IPS DF 19.7 (cell line): Measurements from ENCODE around the gene BRI3BP.

Source experiments
- DNase-seq: peaks from one replicate; pipeline ENCODE4 v3.0.0-alpha.2; 2013; ENCODE audit warnings: low read depth, low spot score

Gene BRI3BP

GRCh38 chr12:124993626-124994436 lies at the start of gene BRI3BP:
BRI3BP (plus strand) TSS chr12:124993645; CDS start chr12:124993791, 146 bp downstream.
- no peak for DNase-seq

- no peak for DNase-seq
These were observed 47.0 kb upstream of the BRI3BP start for GRCh38 chr12:124946447-124946793.

GRCh38 chr12:124947013-124947412 lies 46.4 kb upstream of the BRI3BP start:
- no peak for DNase-seq

- no peak for DNase-seq
These were observed 45.7 kb upstream of the BRI3BP start for GRCh38 chr12:124947561-124948398.

GRCh38 chr12:124949066-124949465 lies 44.4 kb upstream of the BRI3BP start:
- no peak for DNase-seq

- no peak for DNase-seq
These were observed 43.4 kb upstream of the BRI3BP start for GRCh38 chr12:124949779-124950728.

GRCh38 chr12:124952295-124952694 lies 41.1 kb upstream of the BRI3BP start:
- no peak for DNase-seq

GRCh38 chr12:124952801-124953200 lies 40.6 kb upstream of the BRI3BP start:
- no peak for DNase-seq

- DNase-seq: no peak
These were observed 39.6 kb upstream of the BRI3BP start for GRCh38 chr12:124953689-124954405.

GRCh38 chr12:124954771-124955170 lies 38.7 kb upstream of the BRI3BP start:
- no peak for DNase-seq

GRCh38 chr12:124956571-124956970 lies 36.9 kb upstream of the BRI3BP start:
- no peak for DNase-seq

- no peak for DNase-seq
These were observed 32.4 kb upstream of the BRI3BP start for GRCh38 chr12:124961055-124961454.

GRCh38 chr12:124963211-124963610 lies 30.2 kb upstream of the BRI3BP start:
- no peak for DNase-seq

GRCh38 chr12:124964251-124964650 lies 29.2 kb upstream of the BRI3BP start:
- DNase-seq: no peak

- DNase-seq: no peak
These were observed 28.5 kb upstream of the BRI3BP start for GRCh38 chr12:124964836-124965462.

- DNase-seq: no peak
These were observed 26.3 kb upstream of the BRI3BP start for GRCh38 chr12:124967016-124967739.

- DNase-seq: no peak
These were observed 24.8 kb upstream of the BRI3BP start for GRCh38 chr12:124968656-124969055.

GRCh38 chr12:124970647-124971402 lies 22.6 kb upstream of the BRI3BP start:
- DNase-seq: no peak

- DNase-seq: no peak
These were observed 21.8 kb upstream of the BRI3BP start for GRCh38 chr12:124971603-124972002.
